Loucy (cell line): ENCODE measurements around the gene SLC27A3.
A peak's percentile ranks its signal among the peaks of the same experiment; 100 is the strongest.

Source experiments
- H2AFZ ChIP-seq: fragments of 200-600 bp; sonication (generic); 2 replicates; pipeline ENCODE4 v1.6.0; 2016; ENCODE audit warnings: antibody characterized with exemption, mild to moderate bottlenecking, low read length, moderate library complexity
- H3F3A ChIP-seq: fragments of 200-600 bp; 2 replicates; pipeline ENCODE4 v1.6.0; 2016; ENCODE audit warnings: antibody characterized with exemption, low read depth, mild to moderate bottlenecking
- H3K27me3 ChIP-seq: fragments of 200-600 bp; sonication (generic); 2 replicates; pipeline ENCODE4 v1.6.1; 2014; ENCODE audit warnings: low read length, mild to moderate bottlenecking; ENCODE audit not compliant: insufficient read depth, poor library complexity, severe bottlenecking
- H3K36me3 ChIP-seq: fragments of 200-600 bp; sonication (generic); 2 replicates; pipeline ENCODE4 v1.6.1; 2016; ENCODE audit warnings: low read length; ENCODE audit not compliant: insufficient read depth
- H3K4me1 ChIP-seq: fragments of 200-600 bp; sonication (generic); 2 replicates; pipeline ENCODE4 v1.5.1; 2014; ENCODE audit warnings: low read length, mild to moderate bottlenecking; ENCODE audit not compliant: insufficient read depth, poor library complexity, severe bottlenecking
- H3K4me2 ChIP-seq: fragments of 200-600 bp; sonication (generic); 2 replicates; pipeline ENCODE4 v1.6.0; 2014; ENCODE audit warnings: antibody characterized with exemption, low read length, low read depth, mild to moderate bottlenecking; ENCODE audit not compliant: poor library complexity, severe bottlenecking
- H3K4me3 ChIP-seq: fragments of 200-600 bp; sonication (generic); 2 replicates; pipeline ENCODE4 v1.5.1; 2014; ENCODE audit warnings: low read length, mild to moderate bottlenecking, mixed read lengths; ENCODE audit not compliant: poor library complexity, severe bottlenecking
- H3K79me2 ChIP-seq: fragments of 200-600 bp; sonication (generic); 2 replicates; pipeline ENCODE4 v1.6.1; 2014; ENCODE audit warnings: low read length; ENCODE audit not compliant: insufficient read depth
- H3K9ac ChIP-seq: fragments of 200-600 bp; sonication (generic); 2 replicates; pipeline ENCODE4 v1.6.0; 2014; ENCODE audit warnings: mild to moderate bottlenecking, low read depth, low read length, moderate library complexity; ENCODE audit not compliant: poor library complexity, severe bottlenecking
- H3K9me2 ChIP-seq: fragments of 200-600 bp; sonication (generic); replicated peaks from 2 replicates; pipeline ENCODE4 v1.6.1; 2016; ENCODE audit warnings: low read depth, low read length, mixed read lengths
- H3K9me3 ChIP-seq: fragments of 200-600 bp; sonication (generic); 2 replicates; pipeline ENCODE4 v1.6.1; 2014; ENCODE audit warnings: mild to moderate bottlenecking, antibody characterized with exemption, low read length, low read depth; ENCODE audit not compliant: insufficient read depth
- H4K20me1 ChIP-seq: fragments of 200-600 bp; sonication (generic); 2 replicates; pipeline ENCODE4 v1.6.0; 2014; ENCODE audit warnings: antibody characterized with exemption, low read length, mild to moderate bottlenecking; ENCODE audit not compliant: insufficient read depth, poor library complexity, severe bottlenecking
- EZH2phosphoT487 ChIP-seq: fragments of 200-600 bp; IDR thresholded peaks from 2 replicates; pipeline ENCODE4 v1.6.1; 2018; ENCODE audit warnings: antibody characterized with exemption, mild to moderate bottlenecking, moderate library complexity, borderline replicate concordance
- TF ChIP-seq, protein P1 (sequence below): fragments of 200-600 bp; sonication (generic); conservative IDR thresholded peaks from 2 replicates; pipeline ENCODE4 v1.5.1; 2014; ENCODE audit warnings: mild to moderate bottlenecking, antibody characterized with exemption, low read length

SLC27A3 gene

GRCh38 chr1:153768316-153769181, 6.7 kb upstream of the SLC27A3 start:
- Histone ChIP-seq H3K9me2 (no peaks in the 10 kb centered on the region), H3K9ac (no peak overlapping the region), H3K4me3 (no peak overlapping the region), H3K9me3 (no peaks in the 10 kb centered on the region), H4K20me1 (no peaks in the 10 kb centered on the region), H2AFZ (no peak overlapping the region), H3K27me3 (no peaks in the 10 kb centered on the region), H3K4me1 (peaks cover 17% of the 10 kb centered on the region), H3K79me2 (no peaks in the 10 kb centered on the region), H3F3A (no peaks in the 10 kb centered on the region), H3K4me2 (no peak overlapping the region), H3K36me3 (peaks cover 34% of the 10 kb centered on the region; the same call in 1 of the 2 replicates)
- TF ChIP-seq, protein P1, sequence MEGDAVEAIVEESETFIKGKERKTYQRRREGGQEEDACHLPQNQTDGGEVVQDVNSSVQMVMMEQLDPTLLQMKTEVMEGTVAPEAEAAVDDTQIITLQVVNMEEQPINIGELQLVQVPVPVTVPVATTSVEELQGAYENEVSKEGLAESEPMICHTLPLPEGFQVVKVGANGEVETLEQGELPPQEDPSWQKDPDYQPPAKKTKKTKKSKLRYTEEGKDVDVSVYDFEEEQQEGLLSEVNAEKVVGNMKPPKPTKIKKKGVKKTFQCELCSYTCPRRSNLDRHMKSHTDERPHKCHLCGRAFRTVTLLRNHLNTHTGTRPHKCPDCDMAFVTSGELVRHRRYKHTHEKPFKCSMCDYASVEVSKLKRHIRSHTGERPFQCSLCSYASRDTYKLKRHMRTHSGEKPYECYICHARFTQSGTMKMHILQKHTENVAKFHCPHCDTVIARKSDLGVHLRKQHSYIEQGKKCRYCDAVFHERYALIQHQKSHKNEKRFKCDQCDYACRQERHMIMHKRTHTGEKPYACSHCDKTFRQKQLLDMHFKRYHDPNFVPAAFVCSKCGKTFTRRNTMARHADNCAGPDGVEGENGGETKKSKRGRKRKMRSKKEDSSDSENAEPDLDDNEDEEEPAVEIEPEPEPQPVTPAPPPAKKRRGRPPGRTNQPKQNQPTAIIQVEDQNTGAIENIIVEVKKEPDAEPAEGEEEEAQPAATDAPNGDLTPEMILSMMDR = no peak
- TF ChIP-seq EZH2phosphoT487 = no peak

DNA sequence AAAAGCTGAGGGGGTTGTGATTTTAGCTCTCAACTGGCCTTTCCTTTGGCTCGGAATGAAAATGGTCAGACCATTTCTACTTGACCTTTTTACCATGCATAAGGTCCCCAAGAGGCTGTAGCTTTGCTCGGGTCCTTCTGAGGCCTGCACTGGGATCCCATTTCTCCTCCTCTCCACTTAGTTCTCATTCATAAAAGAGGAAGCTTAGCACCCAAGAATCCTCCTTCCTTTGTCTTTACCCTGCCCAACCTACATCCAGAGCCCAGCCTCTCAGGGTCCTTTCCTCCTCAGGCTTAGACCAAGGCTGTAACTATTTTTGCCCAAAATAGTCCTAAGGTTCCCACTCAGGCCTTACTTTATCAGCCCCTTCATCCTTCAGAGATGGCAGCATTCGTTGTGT, 6.0 kb upstream of the SLC27A3 start:
- H3K4me1 ChIP-seq = peaks cover 17% of the 10 kb centered on the region
- H3K4me2 ChIP-seq = no peak overlapping the region
- H3K9me3 ChIP-seq = no peaks in the 10 kb centered on the region
- H3F3A ChIP-seq = no peaks in the 10 kb centered on the region; the same call in 1 of the 2 replicates
- no peaks in the 10 kb centered on the region for H3K9me2 ChIP-seq
- no peak overlapping the region for H2AFZ ChIP-seq
- H3K36me3 ChIP-seq = peaks cover 32% of the 10 kb centered on the region; the same call in 1 of the 2 replicates
- TF ChIP-seq, protein P1 = no peak
- TF ChIP-seq EZH2phosphoT487 = no peak
- H3K79me2 ChIP-seq = no peaks in the 10 kb centered on the region
- H3K9ac ChIP-seq = no peak overlapping the region
- no peaks in the 10 kb centered on the region for H4K20me1 ChIP-seq
- H3K4me3 ChIP-seq = no peak overlapping the region
- H3K27me3 ChIP-seq = no peaks in the 10 kb centered on the region

- TF ChIP-seq, protein P1 = no peak
- TF ChIP-seq EZH2phosphoT487 = no peak
- Histone ChIP-seq H3K27me3 (no peaks in the 10 kb centered on the region), H2AFZ (no peak overlapping the region), H4K20me1 (no peaks in the 10 kb centered on the region), H3K9me3 (no peaks in the 10 kb centered on the region), H3K4me1 (peaks cover 17% of the 10 kb centered on the region), H3K9me2 (no peaks in the 10 kb centered on the region), H3K79me2 (no peaks in the 10 kb centered on the region), H3K4me2 (peak overlapping the region; percentile 52), H3K9ac (peak overlapping the region; percentile 60), H3K36me3 (peaks cover 27% of the 10 kb centered on the region; the same call in 1 of the 2 replicates), H3K4me3 (peak overlapping the region; percentile 2), H3F3A (no peaks in the 10 kb centered on the region; the same call in 1 of the 2 replicates)
These were observed 4.4 kb upstream of the SLC27A3 start for GRCh38 chr1:153770797-153771196.
